Stimulated activated CD8-positive, alpha-beta memory T cell treated with anti-CD3 and anti-CD28 coated beads, Interleukin-12 subunit alpha, Interleukin-12 subunit beta, amount 100 ng/mL, for 24 hours (primary cell): ENCODE measurements around the gene AKR7A2.
"Not testable (repeated sequence)": the region's sequence is repeated elsewhere in the genome, so short reads cannot be mapped to it uniquely, and the experiment has no call there.

Source experiments
- DNase-seq: peaks from one replicate; pipeline ENCODE4 v3.0.0-alpha.2; 2020; ENCODE audit errors: extremely low read depth

Gene AKR7A2

DNA sequence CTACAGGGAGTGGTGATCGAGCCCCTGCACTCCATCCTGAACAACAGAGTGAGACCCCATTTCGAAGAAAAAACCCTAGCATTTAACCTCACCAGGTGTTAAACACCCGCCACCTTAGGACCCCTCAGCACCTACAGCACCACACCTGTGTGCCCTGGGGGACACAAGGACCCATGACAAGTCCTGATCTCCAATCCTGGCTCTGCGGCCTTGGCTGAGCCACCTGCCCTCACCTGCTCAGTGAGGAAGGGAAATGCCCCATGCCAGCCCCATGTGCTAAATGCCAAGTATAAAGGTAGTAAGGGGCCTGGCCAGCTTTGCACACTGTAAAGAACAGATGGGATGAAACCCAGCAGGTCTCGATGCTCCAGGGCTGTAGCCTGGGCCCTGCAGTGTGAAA, 49.2 kb downstream of the AKR7A2 start:
- DNase-seq: no peak

DNA sequence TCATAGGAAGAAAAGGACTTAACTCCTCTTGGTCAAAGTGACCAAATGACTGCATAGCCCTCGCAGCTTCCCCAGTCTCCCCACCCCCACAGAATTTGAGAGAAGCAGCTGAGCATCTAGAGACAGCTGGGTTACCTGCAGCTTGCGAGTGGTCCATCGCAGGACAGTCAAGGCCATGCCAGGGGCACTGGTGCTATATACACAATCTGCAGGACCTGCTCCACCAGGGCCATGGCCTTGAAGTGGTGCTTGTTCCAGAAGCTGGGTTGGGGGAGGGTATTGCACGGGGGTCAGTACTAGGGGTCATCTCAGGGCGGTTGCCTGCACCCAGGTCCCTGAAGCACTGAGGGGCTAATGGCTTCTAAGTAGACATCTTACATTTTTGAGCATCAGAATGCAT, 49.9 kb downstream of the AKR7A2 start:
- no peak for DNase-seq

DNA sequence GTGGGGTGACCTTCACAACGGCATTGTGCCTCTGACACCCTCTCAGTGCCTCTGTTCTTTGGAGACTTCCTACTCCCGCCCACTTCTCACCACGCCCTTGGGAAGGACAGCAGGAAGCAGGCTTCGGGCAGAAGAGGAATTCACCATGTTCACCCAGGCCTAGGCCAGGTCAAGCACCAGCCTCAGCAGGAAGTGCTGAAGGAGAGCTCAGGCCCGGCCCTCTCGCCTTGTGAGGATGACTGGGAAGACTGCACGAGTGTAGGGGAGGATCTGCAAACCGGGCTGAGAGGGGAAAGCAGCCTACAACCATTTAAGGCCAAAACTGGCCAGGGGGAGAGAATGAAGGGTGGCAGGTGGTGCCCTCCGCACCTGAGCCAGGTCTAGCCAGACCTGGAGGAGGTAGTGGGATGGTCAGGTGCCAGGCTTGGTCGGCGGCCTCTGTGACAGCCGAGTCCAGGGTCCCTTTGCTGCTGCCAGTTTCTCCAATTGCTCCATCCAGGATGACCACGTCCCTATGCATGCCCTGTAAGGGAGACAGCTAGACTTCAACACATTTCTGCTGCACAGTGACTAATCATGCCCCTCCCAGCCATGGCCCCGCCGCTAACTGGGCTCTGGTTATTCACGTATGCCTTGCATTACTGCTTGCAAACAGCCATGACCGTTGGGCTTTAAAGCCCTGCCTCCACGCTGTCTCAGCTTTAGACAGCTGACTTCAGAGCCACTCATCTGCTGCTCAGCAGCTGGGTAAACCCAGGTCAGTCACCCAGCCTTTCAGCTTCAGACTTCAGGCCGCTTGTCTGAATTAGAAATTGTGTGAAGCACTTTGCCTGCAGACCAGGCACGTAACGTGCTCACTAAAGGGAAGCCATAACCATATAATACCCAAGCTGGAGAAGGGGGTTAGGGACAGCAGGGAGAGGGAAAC, 51.5 kb downstream of the AKR7A2 start:
- no peak for DNase-seq

DNA sequence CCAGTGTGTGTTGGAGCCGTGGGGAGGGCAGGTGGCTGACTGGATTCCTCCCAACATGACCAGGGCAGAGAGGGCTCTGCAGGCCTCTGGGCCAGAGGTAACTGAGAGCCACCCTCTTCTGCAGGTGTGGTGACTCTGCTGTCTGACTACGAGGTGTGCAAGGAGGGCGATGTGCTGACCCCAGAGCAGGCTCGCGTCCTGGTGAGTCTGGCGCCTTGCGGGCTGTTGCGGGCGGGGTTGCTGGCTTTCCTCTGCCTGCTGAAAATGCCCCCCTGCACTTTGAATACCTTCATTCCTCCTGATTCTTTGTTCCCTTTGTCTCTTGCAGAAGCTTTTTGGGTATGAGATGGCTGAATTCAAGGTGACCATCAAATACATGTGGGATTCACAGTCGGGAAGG, 53.6 kb downstream of the AKR7A2 start:
- no peak for DNase-seq

DNA sequence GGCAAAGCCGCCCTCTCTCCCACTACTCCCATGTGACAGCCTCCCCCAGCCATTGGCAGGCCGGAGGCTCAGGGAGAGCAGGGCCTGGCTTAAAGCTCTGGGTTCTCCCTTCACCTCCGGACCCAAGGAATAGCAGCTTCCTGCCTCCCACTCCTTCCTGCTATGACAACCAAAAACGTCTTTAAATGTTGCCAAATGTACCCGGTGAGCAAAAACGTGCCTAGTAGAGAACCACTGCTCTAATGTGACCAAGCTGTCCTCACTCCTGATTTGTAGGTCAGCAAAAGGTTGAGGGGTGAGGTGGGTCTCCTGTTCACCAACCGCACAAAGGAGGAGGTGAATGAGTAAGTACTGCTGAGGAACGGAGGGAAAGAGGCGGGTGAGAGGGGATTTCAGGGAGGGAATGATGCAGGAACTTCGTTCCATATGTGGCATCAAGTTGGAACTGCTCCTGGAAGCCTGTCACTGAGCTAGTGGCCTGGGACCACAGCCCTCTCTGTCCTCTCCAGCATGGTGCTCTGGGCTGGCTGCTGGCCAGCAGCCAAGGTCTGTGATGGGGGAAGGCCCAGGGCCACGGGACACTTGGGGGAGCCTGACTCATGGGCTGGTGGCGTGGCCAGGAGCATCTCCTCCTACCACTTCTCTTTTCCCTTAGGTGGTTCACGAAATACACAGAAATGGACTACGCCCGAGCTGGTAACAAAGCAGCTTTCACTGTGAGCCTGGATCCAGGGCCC, 54.6 kb downstream of the AKR7A2 start:
- DNase-seq: no peak

DNA sequence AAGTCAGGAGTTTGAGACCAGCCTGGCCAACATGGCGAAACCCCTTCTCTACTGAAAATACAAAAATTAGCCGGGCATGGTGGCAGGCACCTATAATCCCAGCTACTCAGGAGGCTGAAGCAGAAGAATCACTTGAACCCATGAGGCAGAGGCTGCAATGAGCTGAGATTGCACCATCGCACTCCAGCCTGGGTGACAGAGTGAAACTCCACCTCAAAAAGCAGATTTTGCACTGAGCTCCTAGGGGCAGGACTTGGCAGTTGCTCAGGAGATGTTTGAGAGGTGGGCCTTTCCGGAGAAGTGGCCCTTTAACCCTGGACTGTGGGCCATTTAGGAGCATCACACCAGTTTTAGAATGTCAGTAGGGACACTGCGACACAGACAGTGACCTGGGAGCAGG, 55.6 kb downstream of the AKR7A2 start:
- not testable (repeated sequence) for DNase-seq

DNA sequence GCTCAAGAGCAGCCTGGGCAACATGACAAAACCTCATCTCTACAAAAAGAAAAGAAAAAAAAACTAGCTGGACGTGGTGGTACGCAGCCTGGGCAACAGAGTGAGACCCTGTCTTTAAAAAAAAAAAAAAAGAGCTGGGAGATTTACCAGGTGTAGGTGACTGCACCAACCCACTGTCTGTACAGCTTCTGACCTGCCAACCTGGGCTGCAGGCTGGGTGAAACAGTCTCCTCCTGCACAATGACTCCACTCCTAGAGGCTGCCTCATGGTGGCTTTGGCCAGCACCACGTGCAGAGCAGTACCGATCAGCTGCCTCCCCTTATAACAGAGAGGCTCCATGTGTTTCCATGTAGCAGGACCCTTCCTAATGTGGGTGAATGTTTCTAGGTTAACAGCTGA, 56.7 kb downstream of the AKR7A2 start:
- no peak for DNase-seq

DNA sequence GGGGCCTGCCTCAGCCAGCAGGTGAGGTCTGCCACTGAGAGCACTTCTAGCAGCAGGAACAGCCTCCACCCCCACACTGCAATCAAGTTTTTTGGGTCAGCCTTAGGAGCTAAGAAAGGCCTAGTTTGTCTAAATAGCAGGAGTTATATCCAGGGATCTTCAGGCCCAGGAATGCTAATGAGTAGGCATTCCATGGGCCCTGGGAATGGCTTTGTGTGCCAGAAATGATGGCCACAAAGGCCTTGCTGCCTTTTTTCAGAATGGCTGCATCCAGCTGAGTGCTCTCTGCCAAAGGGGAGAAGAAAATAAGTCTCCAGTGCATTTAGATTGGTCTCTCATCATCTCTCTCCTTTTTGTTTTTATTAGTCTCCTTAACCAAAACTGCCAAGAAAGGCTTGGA, 57.5 kb downstream of the AKR7A2 start:
- DNase-seq: no peak
